MG63 (cell line): Measurements from ENCODE around the gene AFF3. TPM values are rescaled to one million over a fixed set of nuclear protein-coding genes. Genes with fewer than 3 reads are reported as not detected.

Source experiments
- DNase-seq: peaks from one replicate; pipeline ENCODE4 v3.0.0-alpha.2; 2020
- H3K27me3 ChIP-seq: fragments of 250-450 bp; sonication (Bioruptor Pico); 2 replicates; pipeline ENCODE4 v1.5.1; 2020; ENCODE audit warnings: mild to moderate bottlenecking, moderate library complexity
- H3K36me3 ChIP-seq: fragments of 250-450 bp; sonication (Bioruptor Pico); 2 replicates; pipeline ENCODE4 v1.5.1; 2020; ENCODE audit warnings: mild to moderate bottlenecking, moderate library complexity
- H3K4me3 ChIP-seq: fragments of 250-450 bp; sonication (Bioruptor Pico); 2 replicates; pipeline ENCODE4 v1.5.1; 2020; ENCODE audit warnings: mild to moderate bottlenecking, moderate library complexity
- H3K9me3 ChIP-seq: fragments of 250-450 bp; sonication (Bioruptor Pico); 2 replicates; pipeline ENCODE4 v1.5.1; 2020; ENCODE audit warnings: mild to moderate bottlenecking, moderate library complexity
- total RNA-seq: library from RNA; depleted of rRNA; stranded (reverse); fragments of >200 nt; shearing (Covaris generic); gene quantifications from 2 replicates; pipeline ENCODE4 v1.2.3, GENCODE V29; 2014; ENCODE audit warnings: low replicate concordance

The AFF3 gene
- total RNA-seq, 1 experiment from 2014 or later, result 6.1 TPM

- H3K4me3 ChIP-seq, result no peak overlapping the region
- no peak for DNase-seq
- no peaks in the 10 kb centered on the region for H3K36me3 ChIP-seq
- H3K27me3 ChIP-seq, result no peaks in the 10 kb centered on the region
- no peaks in the 10 kb centered on the region for H3K9me3 ChIP-seq
Observed at GRCh38 chr2:100045000-100045399, 97.4 kb downstream of the AFF3 start.

GRCh38 chr2:100043891-100044255 lies 98.5 kb downstream of the AFF3 start:
- no peak overlapping the region for H3K4me3 ChIP-seq
- DNase-seq, result no peak
- H3K9me3 ChIP-seq, result no peaks in the 10 kb centered on the region
- no peaks in the 10 kb centered on the region for H3K27me3 ChIP-seq
- no peaks in the 10 kb centered on the region for H3K36me3 ChIP-seq

GRCh38 chr2:100043081-100043890 lies 99.1 kb downstream of the AFF3 start:
- no peaks in the 10 kb centered on the region for H3K9me3 ChIP-seq
- H3K36me3 ChIP-seq, result no peaks in the 10 kb centered on the region
- no peak overlapping the region for H3K4me3 ChIP-seq
- H3K27me3 ChIP-seq, result no peaks in the 10 kb centered on the region
- DNase-seq, result no peak

DNA sequence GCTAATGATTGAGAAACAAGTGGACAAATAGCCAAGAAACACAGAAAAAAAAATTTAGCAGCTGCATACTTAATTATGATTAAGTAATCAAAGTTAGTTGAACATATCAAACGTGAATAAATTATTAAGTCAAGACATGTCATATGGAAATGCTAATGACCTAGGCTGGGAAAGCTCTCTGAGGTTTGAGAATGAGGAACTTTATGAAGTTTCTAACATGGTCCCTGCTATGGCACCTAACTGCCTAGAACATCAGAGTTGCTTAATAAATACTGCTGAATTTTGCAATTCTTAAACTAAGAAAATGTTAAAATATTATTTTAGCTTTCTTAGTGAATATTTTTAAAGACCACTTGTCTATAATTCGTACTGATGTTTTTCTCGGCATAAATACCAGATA lies 99.8 kb downstream of the AFF3 start:
- H3K4me3 ChIP-seq, result no peak overlapping the region
- H3K9me3 ChIP-seq, result no peaks in the 10 kb centered on the region
- H3K27me3 ChIP-seq, result no peaks in the 10 kb centered on the region
- DNase-seq, result no peak
- no peaks in the 10 kb centered on the region for H3K36me3 ChIP-seq

- Histone ChIP-seq H3K36me3 (no peaks in the 10 kb centered on the region), H3K27me3 (no peaks in the 10 kb centered on the region), H3K4me3 (no peak overlapping the region), H3K9me3 (no peaks in the 10 kb centered on the region)
- DNase-seq, result no peak
Observed at GRCh38 chr2:100041946-100042345, 100.4 kb downstream of the AFF3 start.

GRCh38 chr2:100041385-100041784 lies 101.0 kb downstream of the AFF3 start:
- H3K36me3 ChIP-seq, result no peaks in the 10 kb centered on the region
- H3K9me3 ChIP-seq, result no peaks in the 10 kb centered on the region
- no peaks in the 10 kb centered on the region for H3K27me3 ChIP-seq
- no peak overlapping the region for H3K4me3 ChIP-seq
- no peak for DNase-seq

DNA sequence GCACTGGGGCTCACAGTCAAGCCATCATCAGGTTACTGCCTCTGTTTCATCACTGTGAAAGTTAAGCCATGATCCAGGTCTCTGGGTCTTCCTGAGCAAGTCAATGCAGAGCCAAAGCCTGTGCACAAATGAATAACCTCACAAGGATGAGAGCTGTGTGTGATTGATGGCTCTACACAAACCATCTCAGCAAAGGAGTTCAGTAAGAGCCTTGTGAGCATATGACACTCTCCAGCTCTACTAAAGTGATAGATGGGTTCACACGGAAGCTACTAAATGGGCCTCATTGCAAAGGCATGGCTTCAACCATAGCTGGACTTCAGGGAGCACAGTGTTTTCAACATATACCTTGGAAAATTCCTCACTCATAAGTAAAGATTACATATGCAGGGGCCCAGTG lies 101.5 kb downstream of the AFF3 start:
- no peak overlapping the region for H3K4me3 ChIP-seq
- H3K9me3 ChIP-seq, result no peaks in the 10 kb centered on the region
- H3K36me3 ChIP-seq, result no peaks in the 10 kb centered on the region
- H3K27me3 ChIP-seq, result no peaks in the 10 kb centered on the region
- no peak for DNase-seq

GRCh38 chr2:100039291-100039980 lies 103.0 kb downstream of the AFF3 start:
- no peak for DNase-seq
- H3K4me3 ChIP-seq, result no peak overlapping the region
- no peaks in the 10 kb centered on the region for H3K9me3 ChIP-seq
- no peaks in the 10 kb centered on the region for H3K27me3 ChIP-seq
- H3K36me3 ChIP-seq, result no peaks in the 10 kb centered on the region

DNA sequence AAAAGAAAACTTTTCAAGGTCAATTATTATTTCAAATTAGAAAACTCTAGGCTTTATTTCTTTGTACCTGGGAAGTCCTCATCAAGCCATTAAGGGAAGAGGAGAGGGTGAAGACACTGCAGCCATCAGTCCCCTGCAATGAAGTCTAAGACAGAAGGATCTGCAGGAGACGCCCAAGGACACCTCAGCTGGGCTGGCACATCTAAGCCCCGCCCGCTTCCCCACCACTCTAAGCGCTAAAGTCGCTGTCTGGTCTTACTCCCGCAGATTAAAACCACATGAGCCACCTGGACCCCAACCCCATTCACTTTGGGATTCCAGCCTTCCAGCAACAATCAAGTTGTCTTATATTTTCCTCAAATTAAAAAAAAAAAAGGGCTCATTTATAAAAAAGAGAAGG lies 104.4 kb downstream of the AFF3 start:
- Histone ChIP-seq H3K36me3 (no peaks in the 10 kb centered on the region), H3K27me3 (no peaks in the 10 kb centered on the region)

GRCh38 chr2:100036793-100037192 lies 105.6 kb downstream of the AFF3 start:
- H3K9me3 ChIP-seq, result no peaks in the 10 kb centered on the region

More for the DNA sequence above, 104.4 kb downstream of the AFF3 start:
- Histone ChIP-seq H3K4me3 (no peak overlapping the region), H3K9me3 (no peaks in the 10 kb centered on the region)
- no peak for DNase-seq

GRCh38 chr2:100036026-100036425 lies 106.4 kb downstream of the AFF3 start:
- H3K9me3 ChIP-seq, result no peaks in the 10 kb centered on the region
- H3K4me3 ChIP-seq, result no peak overlapping the region
- no peaks in the 10 kb centered on the region for H3K36me3 ChIP-seq
- DNase-seq, result no peak
- no peaks in the 10 kb centered on the region for H3K27me3 ChIP-seq

More at GRCh38 chr2:100036793-100037192, 105.6 kb downstream of the AFF3 start:
- no peaks in the 10 kb centered on the region for H3K36me3 ChIP-seq
- no peaks in the 10 kb centered on the region for H3K27me3 ChIP-seq
- DNase-seq, result no peak
- H3K4me3 ChIP-seq, result no peak overlapping the region

GRCh38 chr2:100034431-100034830 lies 108.0 kb downstream of the AFF3 start:
- no peaks in the 10 kb centered on the region for H3K36me3 ChIP-seq
- no peak overlapping the region for H3K4me3 ChIP-seq
- DNase-seq, result no peak

GRCh38 chr2:100033976-100034375 lies 108.4 kb downstream of the AFF3 start:
- Histone ChIP-seq H3K36me3 (no peaks in the 10 kb centered on the region), H3K4me3 (no peak overlapping the region), H3K9me3 (no peaks in the 10 kb centered on the region), H3K27me3 (no peaks in the 10 kb centered on the region)
- no peak for DNase-seq

More at GRCh38 chr2:100034431-100034830, 108.0 kb downstream of the AFF3 start:
- Histone ChIP-seq H3K9me3 (no peaks in the 10 kb centered on the region), H3K27me3 (no peaks in the 10 kb centered on the region)

DNA sequence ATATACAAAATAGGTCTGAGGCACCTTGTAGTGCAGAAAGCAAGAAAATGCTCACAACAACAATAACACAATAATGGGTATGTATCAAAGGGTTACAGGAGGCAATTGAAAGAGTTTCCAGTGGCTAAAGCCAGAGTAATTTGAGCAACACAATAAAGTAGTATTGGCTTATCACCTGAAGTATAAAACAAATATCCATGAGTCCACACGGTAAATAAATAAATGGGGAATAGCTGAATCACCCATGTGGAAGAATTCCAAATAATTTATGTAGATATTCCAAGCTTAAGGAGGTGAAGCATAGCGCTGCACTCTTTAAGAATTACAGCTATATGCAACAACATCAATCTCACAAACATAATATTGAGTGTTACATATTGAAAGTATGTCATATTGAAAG lies 110.8 kb downstream of the AFF3 start:
- no peak for DNase-seq
- no peaks in the 10 kb centered on the region for H3K9me3 ChIP-seq
- H3K36me3 ChIP-seq, result no peaks in the 10 kb centered on the region
- H3K27me3 ChIP-seq, result no peaks in the 10 kb centered on the region
- no peak overlapping the region for H3K4me3 ChIP-seq

DNA sequence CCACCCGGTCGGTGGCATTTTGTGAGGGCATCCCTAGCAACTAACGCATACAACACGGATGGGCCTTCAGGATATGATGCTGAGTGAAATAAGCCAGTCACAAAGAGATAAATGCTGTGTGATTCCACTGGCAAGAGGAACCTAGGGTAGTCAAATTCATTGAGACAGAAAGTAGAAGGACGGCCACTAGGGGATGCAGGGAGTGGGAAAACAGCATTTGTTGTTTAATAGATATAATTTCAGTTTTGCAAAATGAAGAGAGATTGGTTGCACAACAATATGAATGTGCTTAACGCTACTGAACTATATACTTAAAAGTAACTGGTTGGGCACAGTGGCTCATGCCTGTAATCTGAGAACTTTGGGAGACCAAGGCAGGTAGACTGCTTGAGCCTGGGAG lies 112.9 kb downstream of the AFF3 start:
- DNase-seq, result no peak
- no peaks in the 10 kb centered on the region for H3K36me3 ChIP-seq
- no peak overlapping the region for H3K4me3 ChIP-seq
- no peaks in the 10 kb centered on the region for H3K27me3 ChIP-seq
- H3K9me3 ChIP-seq, result no peaks in the 10 kb centered on the region; the same call in 1 of the 2 replicates

- Histone ChIP-seq H3K36me3 (no peaks in the 10 kb centered on the region), H3K9me3 (no peaks in the 10 kb centered on the region; the same call in 1 of the 2 replicates), H3K27me3 (no peaks in the 10 kb centered on the region), H3K4me3 (no peak overlapping the region)
- no peak for DNase-seq
Observed at GRCh38 chr2:100021791-100022340, 120.5 kb downstream of the AFF3 start.

GRCh38 chr2:100019499-100019898 lies 122.9 kb downstream of the AFF3 start:
- no peaks in the 10 kb centered on the region for H3K9me3 ChIP-seq
- no peak for DNase-seq
- H3K27me3 ChIP-seq, result no peaks in the 10 kb centered on the region
- H3K36me3 ChIP-seq, result no peaks in the 10 kb centered on the region
- no peak overlapping the region for H3K4me3 ChIP-seq
